ENCODE measurements around the gene KRT34.

KRT34 gene

DNA sequence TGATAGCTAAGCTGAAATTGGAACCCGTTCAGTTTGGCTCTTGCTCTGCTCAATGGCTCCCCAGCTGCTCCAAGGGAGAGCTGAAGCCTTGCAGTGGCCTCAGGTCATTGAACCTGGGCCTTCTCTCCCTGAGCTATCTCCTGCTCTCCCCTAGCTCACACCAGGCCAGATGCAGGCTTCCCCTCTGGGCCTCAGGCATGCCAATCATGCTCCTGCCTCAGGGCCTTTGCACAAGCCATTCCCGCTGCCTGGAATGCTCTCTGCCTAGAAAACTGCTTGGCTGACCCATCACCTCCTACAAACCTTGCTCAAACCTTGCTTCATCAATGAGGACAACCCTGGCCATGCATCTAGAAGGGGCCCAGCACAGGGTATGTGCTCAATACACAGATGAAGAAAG is 49.9 kb downstream of the KRT34 start:
- TF ChIP-seq, protein P1, sequence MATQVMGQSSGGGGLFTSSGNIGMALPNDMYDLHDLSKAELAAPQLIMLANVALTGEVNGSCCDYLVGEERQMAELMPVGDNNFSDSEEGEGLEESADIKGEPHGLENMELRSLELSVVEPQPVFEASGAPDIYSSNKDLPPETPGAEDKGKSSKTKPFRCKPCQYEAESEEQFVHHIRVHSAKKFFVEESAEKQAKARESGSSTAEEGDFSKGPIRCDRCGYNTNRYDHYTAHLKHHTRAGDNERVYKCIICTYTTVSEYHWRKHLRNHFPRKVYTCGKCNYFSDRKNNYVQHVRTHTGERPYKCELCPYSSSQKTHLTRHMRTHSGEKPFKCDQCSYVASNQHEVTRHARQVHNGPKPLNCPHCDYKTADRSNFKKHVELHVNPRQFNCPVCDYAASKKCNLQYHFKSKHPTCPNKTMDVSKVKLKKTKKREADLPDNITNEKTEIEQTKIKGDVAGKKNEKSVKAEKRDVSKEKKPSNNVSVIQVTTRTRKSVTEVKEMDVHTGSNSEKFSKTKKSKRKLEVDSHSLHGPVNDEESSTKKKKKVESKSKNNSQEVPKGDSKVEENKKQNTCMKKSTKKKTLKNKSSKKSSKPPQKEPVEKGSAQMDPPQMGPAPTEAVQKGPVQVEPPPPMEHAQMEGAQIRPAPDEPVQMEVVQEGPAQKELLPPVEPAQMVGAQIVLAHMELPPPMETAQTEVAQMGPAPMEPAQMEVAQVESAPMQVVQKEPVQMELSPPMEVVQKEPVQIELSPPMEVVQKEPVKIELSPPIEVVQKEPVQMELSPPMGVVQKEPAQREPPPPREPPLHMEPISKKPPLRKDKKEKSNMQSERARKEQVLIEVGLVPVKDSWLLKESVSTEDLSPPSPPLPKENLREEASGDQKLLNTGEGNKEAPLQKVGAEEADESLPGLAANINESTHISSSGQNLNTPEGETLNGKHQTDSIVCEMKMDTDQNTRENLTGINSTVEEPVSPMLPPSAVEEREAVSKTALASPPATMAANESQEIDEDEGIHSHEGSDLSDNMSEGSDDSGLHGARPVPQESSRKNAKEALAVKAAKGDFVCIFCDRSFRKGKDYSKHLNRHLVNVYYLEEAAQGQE (IDR thresholded peaks at IDR 0.05; ENCODE audit: insufficient read depth in 1 of 2, low read depth in 2 of 2, low read length in 2 of 2) = no peak
- no peak for TF ChIP-seq SIN3A (IDR thresholded peaks at IDR 0.05; ENCODE audit: borderline replicate concordance, insufficient read depth, low read length)
- TF ChIP-seq TAF1 (IDR thresholded peaks at IDR 0.05; ENCODE audit: borderline replicate concordance, insufficient read depth, low read length) = no peak
- no peak for TF ChIP-seq FOXP2 (optimal IDR thresholded peaks at IDR 0.05; ENCODE audit: borderline replicate concordance, extremely low read depth, extremely low read length, insufficient read depth)
- TF ChIP-seq POLR2AphosphoS5 (IDR thresholded peaks at IDR 0.05; ENCODE audit: low read depth, low read length) = no peak

DNA sequence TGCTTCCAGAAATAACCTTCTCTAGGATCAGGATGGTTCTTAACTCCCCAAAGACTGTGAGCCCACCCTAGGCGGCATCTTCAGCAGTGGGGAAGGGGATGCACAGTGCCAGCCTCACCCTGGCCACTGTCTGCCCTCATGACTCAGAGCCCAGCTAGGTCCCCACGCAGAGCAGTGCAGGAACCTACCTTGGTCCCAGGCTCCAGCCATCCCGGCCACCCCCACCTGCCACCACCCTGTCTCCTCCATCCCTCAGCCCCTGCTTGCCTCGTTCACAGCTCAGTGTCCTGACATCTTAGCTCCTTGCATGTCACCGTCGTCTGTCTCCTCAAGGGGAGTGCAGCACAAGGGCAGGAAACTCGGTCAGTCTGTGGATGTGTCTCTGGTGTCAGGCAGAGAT is 50.5 kb downstream of the KRT34 start:
- no peak for TF ChIP-seq FOXP2 (optimal IDR thresholded peaks at IDR 0.05; ENCODE audit: borderline replicate concordance, extremely low read depth, extremely low read length, insufficient read depth)
- TF ChIP-seq TAF1 (IDR thresholded peaks at IDR 0.05; ENCODE audit: borderline replicate concordance, insufficient read depth, low read length) = no peak
- TF ChIP-seq, protein P1 (IDR thresholded peaks at IDR 0.05; ENCODE audit: insufficient read depth in 1 of 2, low read depth in 2 of 2, low read length in 2 of 2) = no peak
- TF ChIP-seq POLR2AphosphoS5 (IDR thresholded peaks at IDR 0.05; ENCODE audit: low read depth, low read length) = no peak
- no peak for TF ChIP-seq SIN3A (IDR thresholded peaks at IDR 0.05; ENCODE audit: borderline replicate concordance, insufficient read depth, low read length)

DNA sequence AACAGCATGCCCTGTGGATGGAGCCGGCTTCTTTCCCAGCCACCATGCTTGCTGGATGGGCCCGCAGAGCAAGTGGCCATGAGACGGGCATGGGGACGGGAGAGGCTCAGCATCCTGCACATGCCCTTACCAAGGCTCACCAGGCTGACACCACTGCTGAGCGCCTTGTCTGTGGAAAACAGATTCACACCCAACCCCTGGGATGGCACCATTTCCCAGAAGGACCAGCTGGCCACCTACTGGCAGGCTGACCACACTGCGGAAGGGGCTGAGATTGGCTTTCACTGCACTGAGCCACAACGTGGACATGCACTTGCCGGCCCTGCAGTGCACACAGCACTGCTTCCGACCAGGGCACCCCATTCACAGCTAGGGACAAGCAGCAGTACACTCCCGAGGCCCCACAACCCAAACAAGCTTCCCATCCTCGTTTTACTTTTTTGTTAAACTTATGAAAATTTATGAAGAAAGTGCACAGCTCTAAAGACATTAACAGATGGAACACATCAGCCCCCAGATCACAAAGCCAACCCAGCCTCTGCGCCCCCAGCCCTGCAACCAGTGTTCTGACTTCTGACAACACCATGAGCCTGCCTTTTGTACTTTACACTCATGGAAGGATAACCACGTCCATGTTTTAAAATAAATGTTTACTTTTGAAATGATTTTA is 52.7 kb downstream of the KRT34 start:
- no peak for TF ChIP-seq POLR2AphosphoS5 (IDR thresholded peaks at IDR 0.05; ENCODE audit: low read depth, low read length)
- no peak for TF ChIP-seq FOXP2 (optimal IDR thresholded peaks at IDR 0.05; ENCODE audit: borderline replicate concordance, extremely low read depth, extremely low read length, insufficient read depth)
- TF ChIP-seq, protein P1 (IDR thresholded peaks at IDR 0.05; ENCODE audit: insufficient read depth in 1 of 2, low read depth in 2 of 2, low read length in 2 of 2) = no peak
- no peak for TF ChIP-seq SIN3A (IDR thresholded peaks at IDR 0.05; ENCODE audit: borderline replicate concordance, insufficient read depth, low read length)

DNA sequence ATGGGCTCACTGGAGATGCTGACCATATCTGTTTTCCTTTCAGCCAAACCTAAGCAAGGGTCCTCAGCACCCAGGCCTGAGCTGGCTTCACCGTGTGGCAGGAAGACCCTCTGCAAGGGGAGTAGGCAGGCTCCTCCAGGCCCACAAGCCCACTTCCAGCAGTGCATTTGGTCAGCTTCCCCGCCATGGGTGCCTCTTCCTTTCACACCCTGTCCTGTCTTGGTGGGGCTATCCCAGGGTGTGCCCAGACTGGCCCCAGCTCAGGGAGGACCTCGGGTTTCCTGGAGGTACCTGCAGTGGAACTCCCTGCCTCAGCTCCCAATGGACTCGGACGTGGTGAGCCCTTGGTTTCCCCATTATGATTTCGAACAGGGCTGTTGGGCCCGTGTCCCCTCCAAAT is 53.9 kb downstream of the KRT34 start:
- TF ChIP-seq POLR2AphosphoS5 (IDR thresholded peaks at IDR 0.05; ENCODE audit: low read depth, low read length) = no peak
- TF ChIP-seq FOXP2 (optimal IDR thresholded peaks at IDR 0.05; ENCODE audit: borderline replicate concordance, extremely low read depth, extremely low read length, insufficient read depth) = no peak
- TF ChIP-seq SIN3A (IDR thresholded peaks at IDR 0.05; ENCODE audit: borderline replicate concordance, insufficient read depth, low read length) = no peak
- TF ChIP-seq TAF1 (IDR thresholded peaks at IDR 0.05; ENCODE audit: borderline replicate concordance, insufficient read depth, low read length) = no peak
- TF ChIP-seq, protein P1 (IDR thresholded peaks at IDR 0.05; ENCODE audit: insufficient read depth in 1 of 2, low read depth in 2 of 2, low read length in 2 of 2) = no peak
